H1 (cell line): ENCODE measurements around the gene SCAF1. TPM values are rescaled to one million over a fixed set of nuclear protein-coding genes. Genes with fewer than 3 reads are reported as not detected.

Experiments used
- CTCF ChIA-PET: fragments of 300-600 bp; sonication (Branson Sonifier 250); formaldehyde crosslinking; loops from one replicate; lab custom pipeline; 2021; ENCODE audit not compliant: partially characterized antibody; lab: Charles Lee
- POLR2A ChIA-PET: fragments of 300-600 bp; sonication (Branson Sonifier 250); formaldehyde crosslinking; loops from one replicate; lab custom pipeline; 2021; ENCODE audit warnings: inconsistent platforms; ENCODE audit not compliant: partially characterized antibody; lab: Charles Lee
- DNase-seq, 2 experiments: peaks; one replicate each; pipeline versions ENCODE4 v3.0.0 to v3.0.0-alpha.2; 2010 to 2022; ENCODE audit warnings: low spot score in 2 of 2, low read depth in 1 of 2, mixed read lengths in 1 of 2
- FAIRE-seq: peaks from 2 replicates; lab custom pipeline; 2011; peaks lifted over from hg19 to GRCh38; lab: Jason Lieb, UNC
- H2AFZ ChIP-seq: 2 replicates; pipeline ENCODE4 v1.8.1; 2012; ENCODE audit warnings: low read length, inconsistent platforms
- H2AK5ac ChIP-seq: 2 replicates; pipeline ENCODE4 v1.6.1; 2013; ENCODE audit warnings: low read depth, low read length
- H2BK120ac ChIP-seq: replicated peaks from 2 replicates; pipeline ENCODE3; 2013; ENCODE audit warnings: low read depth, low read length, inconsistent platforms
- H2BK12ac ChIP-seq: 2 replicates; pipeline ENCODE4 v1.6.1; 2013; ENCODE audit warnings: low read depth, low read length
- H2BK15ac ChIP-seq: 2 replicates; pipeline ENCODE4 v1.6.1; 2013; ENCODE audit warnings: low read length
- H2BK20ac ChIP-seq: 2 replicates; pipeline ENCODE4 v1.6.1; 2013; ENCODE audit warnings: low read length
- H2BK5ac ChIP-seq: 2 replicates; pipeline ENCODE4 v1.6.1; 2013; ENCODE audit warnings: low read depth, low read length
- H3K14ac ChIP-seq: 2 replicates; pipeline ENCODE4 v1.6.1; 2013; ENCODE audit warnings: inconsistent platforms; ENCODE audit not compliant: insufficient read length
- H3K18ac ChIP-seq: 2 replicates; pipeline ENCODE4 v1.6.1; 2013; ENCODE audit warnings: low read length; ENCODE audit errors: extremely low read depth
- H3K23ac ChIP-seq: 2 replicates; pipeline ENCODE4 v1.6.1; 2013; ENCODE audit warnings: inconsistent platforms; ENCODE audit not compliant: insufficient read length
- H3K23me2 ChIP-seq: 2 replicates; pipeline ENCODE4 v1.6.1; 2013; ENCODE audit warnings: low read depth, low read length
- H3K27ac ChIP-seq: 2 replicates; pipeline ENCODE4 v1.6.1; 2011; ENCODE audit warnings: low read depth, low read length, inconsistent platforms
- H3K27me3 ChIP-seq, 4 experiments: replicated peaks in 1 of 4; 1 replicate in 1 of 4; 2 replicates in 3 of 4; pipeline versions ENCODE4 v1.6.1 to v1.8.1; 2011 to 2013; ENCODE audit warnings: low read length in 3 of 4, mild to moderate bottlenecking in 3 of 4, inconsistent platforms in 2 of 4, mixed read lengths in 2 of 4, moderate library complexity in 1 of 4; ENCODE audit not compliant: control insufficient read depth in 3 of 4, insufficient read depth in 3 of 4; ENCODE audit errors: extremely low read depth in 1 of 4
- H3K36me3 ChIP-seq, 4 experiments: 2 replicates each; pipeline versions ENCODE4 v1.6.1 to v1.8.1; 2011 to 2013; ENCODE audit warnings: mild to moderate bottlenecking in 4 of 4, low read length in 3 of 4, moderate library complexity in 2 of 4, control low read depth in 1 of 4, inconsistent platforms in 1 of 4; ENCODE audit not compliant: insufficient read depth in 4 of 4, control insufficient read depth in 2 of 4
- H3K4ac ChIP-seq: replicated peaks from 2 replicates; pipeline ENCODE3; 2013; ENCODE audit warnings: low read length, low read depth, mixed read lengths, inconsistent platforms; ENCODE audit not compliant: insufficient read length
- H3K4me1 ChIP-seq, 4 experiments: replicated peaks in 1 of 4; 1 replicate in 1 of 4; 2 replicates in 3 of 4; pipeline versions ENCODE4 v1.6.1 to v1.8.1; 2011 to 2013; ENCODE audit warnings: low read length in 3 of 4, inconsistent platforms in 2 of 4, mixed read lengths in 1 of 4; ENCODE audit not compliant: insufficient read depth in 4 of 4, control insufficient read depth in 3 of 4
- H3K4me2 ChIP-seq, 2 experiments: 2 replicates each; pipeline versions ENCODE4 v1.6.1 to v1.8.1; 2011 to 2013; ENCODE audit warnings: low read depth in 2 of 2, low read length in 2 of 2, control low read depth in 1 of 2, inconsistent platforms in 1 of 2, mild to moderate bottlenecking in 1 of 2; ENCODE audit not compliant: insufficient read depth in 1 of 2
- H3K4me3 ChIP-seq, 4 experiments: fragments of 200-600, 300-600 bp in 1 of 4; sonication (generic), shearing (Covaris generic), sonication (Bioruptor Twin) in 1 of 4; 2 replicates each; pipeline versions ENCODE4 v1.5.1 to v1.8.1; 2011 to 2016; ENCODE audit warnings: low read length in 4 of 4, low read depth in 3 of 4, control low read depth in 2 of 4, inconsistent platforms in 2 of 4, mild to moderate bottlenecking in 2 of 4, mixed read lengths in 1 of 4, moderate library complexity in 1 of 4; ENCODE audit not compliant: insufficient read depth in 2 of 4; ENCODE audit errors: extremely low read depth in 1 of 4
- H3K56ac ChIP-seq: replicated peaks from 2 replicates; pipeline ENCODE3; 2013; ENCODE audit warnings: low read depth, mild to moderate bottlenecking, mixed read lengths, low read length, inconsistent platforms; ENCODE audit not compliant: insufficient read length
- H3K79me1 ChIP-seq: 2 replicates; pipeline ENCODE4 v1.6.1; 2013; ENCODE audit warnings: low read depth, low read length, control low read depth
- H3K79me2 ChIP-seq, 2 experiments: 2 replicates each; pipeline versions ENCODE4 v1.6.1 to v1.8.1; 2012 to 2013; ENCODE audit warnings: low read length in 2 of 2, mild to moderate bottlenecking in 2 of 2, inconsistent platforms in 1 of 2; ENCODE audit not compliant: insufficient read depth in 2 of 2, control insufficient read depth in 1 of 2
- H3K9ac ChIP-seq, 4 experiments: replicated peaks in 1 of 4; 1 replicate in 1 of 4; 2 replicates in 3 of 4; pipeline versions ENCODE4 v1.6.1 to v1.8.1; 2011 to 2013; ENCODE audit warnings: low read depth in 3 of 4, low read length in 3 of 4, control low read depth in 2 of 4, mild to moderate bottlenecking in 2 of 4, moderate library complexity in 2 of 4, inconsistent platforms in 1 of 4; ENCODE audit errors: extremely low read depth in 1 of 4
- H3K9me3 ChIP-seq, 2 experiments: 2 replicates each; pipeline versions ENCODE4 v1.6.1 to v1.8.1; 2012 to 2013; ENCODE audit warnings: mild to moderate bottlenecking in 2 of 2, moderate library complexity in 2 of 2, control low read depth in 1 of 2, inconsistent platforms in 1 of 2, low read depth in 1 of 2, low read length in 1 of 2, mixed read lengths in 1 of 2; ENCODE audit not compliant: insufficient read depth in 2 of 2
- H4K20me1 ChIP-seq, 2 experiments: replicated peaks in 1 of 2; 2 replicates each; pipeline versions ENCODE3 to v1.8.1; 2011 to 2013; ENCODE audit warnings: inconsistent platforms in 2 of 2, low read length in 2 of 2, mild to moderate bottlenecking in 1 of 2; ENCODE audit not compliant: insufficient read depth in 2 of 2, control insufficient read depth in 1 of 2
- H4K5ac ChIP-seq: 2 replicates; pipeline ENCODE4 v1.6.1; 2013; ENCODE audit warnings: low read length, low read depth, mixed read lengths, inconsistent platforms; ENCODE audit not compliant: insufficient read length
- H4K8ac ChIP-seq: 2 replicates; pipeline ENCODE4 v1.8.0; 2013; ENCODE audit warnings: mild to moderate bottlenecking, moderate library complexity, low read length, inconsistent platforms; ENCODE audit not compliant: insufficient read depth; ENCODE audit errors: extremely low read depth
- H4K91ac ChIP-seq: replicated peaks from 2 replicates; pipeline ENCODE3; 2013; ENCODE audit warnings: low read length, mixed read lengths, inconsistent platforms; ENCODE audit not compliant: insufficient read length
- CTCF ChIP-seq, 3 experiments: IDR thresholded peaks; 1 replicate in 2 of 3; 2 replicates in 1 of 3; pipeline versions ENCODE4 v1.5.1 to v1.6.1; 2011; ENCODE audit warnings: low read length in 3 of 3, mild to moderate bottlenecking in 3 of 3, inconsistent platforms in 2 of 3, low read depth in 1 of 3, moderate library complexity in 1 of 3; ENCODE audit not compliant: insufficient read depth in 1 of 3; ENCODE audit errors: control extremely low read depth in 1 of 3
- EZH2 ChIP-seq: fragments of 200-600 bp; sonication (generic); IDR thresholded peaks from 2 replicates; pipeline ENCODE4 v1.7.1; 2012; ENCODE audit warnings: low read depth, mild to moderate bottlenecking, moderate library complexity, low read length, inconsistent platforms; ENCODE audit not compliant: severe bottlenecking
- WGBS, 2 experiments: shearing (Covaris generic) in 1 of 2; methylation state at CpG; one replicate each; pipeline versions ENCODE4 v1.1.6 to v1.1.7; 2013 to 2015; ENCODE audit warnings: low lambda C conversion rate in 2 of 2, mixed read lengths in 2 of 2, inconsistent platforms in 1 of 2, low coverage in 1 of 2, missing lambda C conversion rate in 1 of 2; ENCODE audit not compliant: insufficient replicate concordance in 2 of 2, insufficient coverage in 1 of 2, insufficient read length in 1 of 2; ENCODE audit errors: extremely low coverage in 1 of 2, missing lambda C conversion rate in 1 of 2; 5-methylcytosine and 5-hydroxymethylcytosine counted together
- polyA plus RNA-seq, 7 experiments: library from polyadenylated mRNA; depleted of rRNA in 3 of 7; stranded (reverse) in 5 of 7; unstranded in 2 of 7; fragments of >200 nt in 5 of 7; fragments of 200-250 nt in 2 of 7; gene quantifications; 1 replicate in 5 of 7; 2 replicates in 1 of 7; 4 replicates in 1 of 7; pipeline versions ENCODE4 v1.2.1 to v1.2.3, GENCODE V29; 2011 to 2013; ENCODE audit warnings: missing spikeins in 2 of 7, mixed read lengths in 2 of 7
- total RNA-seq: library from RNA; stranded (reverse); fragmentation: NEBNext Ultra II Directional; extraction: Animal tissue kit (Norgen Biotek cat#: 25700); gene quantifications from 2 replicates; pipeline ENCODE4 v1.2.1, GENCODE V29; 2021

Gene SCAF1
- total and polyA plus RNA-seq, 2 of the 8 experiments (the other 6 are each of a cell fraction or from before 2014, with no cell fraction given): 9.7 to 81.7 TPM

GRCh38 chr19:49596954-49597702 is 44.9 kb upstream of the SCAF1 start:
- peaks cover 5 to 54% of the 10 kb centered on the region in 2 experiments; a peak in 3 of 4 replicates for H3K79me2 ChIP-seq
- H2BK20ac ChIP-seq: no peak overlapping the region
- H3K4me2 ChIP-seq: no peak overlapping the region
- no peak overlapping the region for H2BK120ac ChIP-seq
- DNase-seq (no peak), FAIRE-seq (no peak)
- POLR2A ChIA-PET: interaction anchor here (0.7 to 37.8 kb wide), 6 partner anchors 14 to 101 kb away, joined by 3 to 840 read pairs (median 4); partner anchors contain the start of genes BCL2L12, IRF3, RPS11 and RRAS
- peaks cover 22 to 77% (median 56%) of the 10 kb centered on the region in 4 experiments for H3K36me3 ChIP-seq
- H3K23me2 ChIP-seq: peaks cover 9% of the 10 kb centered on the region
- no peak overlapping the region for H3K18ac ChIP-seq
- H3K4me3 ChIP-seq: no peak overlapping the region
- no peak overlapping the region for H3K14ac ChIP-seq
- H3K56ac ChIP-seq: no peak overlapping the region
- no peak overlapping the region for H3K9ac ChIP-seq
- TF ChIP-seq CTCF (IDR thresholded peaks at IDR 0.05; ENCODE audit: control extremely low read depth in 1 of 3, insufficient read depth in 1 of 3, low read depth in 1 of 3, low read length in 3 of 3): peak in 2 of 3 experiments; percentile 8 to 38; a peak in 3 of 4 replicates
- TF ChIP-seq EZH2: no peak
- peak overlapping the region; percentile 31 for H4K8ac ChIP-seq
- no peak overlapping the region for H2BK5ac ChIP-seq
- H3K23ac ChIP-seq: no peak overlapping the region
- no peak overlapping the region for H3K4ac ChIP-seq
- H2AK5ac ChIP-seq: no peak overlapping the region
- H4K5ac ChIP-seq: no peak overlapping the region
- 97% methylated on average over 32 of the region's 65 CpGs; no CpG with 5 or more reads in 1 of the 2 experiments for WGBS, 2 experiments
- no peaks in the 10 kb centered on the region for H3K27me3 ChIP-seq
- no peaks in the 10 kb centered on the region for H3K9me3 ChIP-seq
- H2BK15ac ChIP-seq: no peak overlapping the region
- no peak overlapping the region for H4K91ac ChIP-seq
- peaks cover 8% of the 10 kb centered on the region for H3K79me1 ChIP-seq
- H2AFZ ChIP-seq: no peak overlapping the region
- H2BK12ac ChIP-seq: no peak overlapping the region
- CTCF ChIA-PET: interaction anchor here (1.0 to 2.0 kb wide), 6 partner anchors 12 to 76 kb away, joined by 3 to 6 read pairs (median 4); partner anchors contain the start of gene NOSIP
- H3K27ac ChIP-seq: no peak overlapping the region
- H3K4me1 ChIP-seq: peaks cover 0 to 5% (median 4%) of the 10 kb centered on the region in 4 experiments; a peak in 4 of 7 replicates
- peaks cover 6 to 15% of the 10 kb centered on the region in 2 experiments for H4K20me1 ChIP-seq
